Measurements from ENCODE around the gene CRB3. TPM values are rescaled to one million over a fixed set of nuclear protein-coding genes. Genes with fewer than 3 reads are reported as not detected.

Gene CRB3
- total and polyA plus RNA-seq, 8 donors: 14.9 to 78.8 (median 17.9) TPM

GRCh38 chr19:6416658-6417405, 47.2 kb upstream of the CRB3 start:
- Histone ChIP-seq H3K9me3 (no peaks in the 10 kb centered on the region), H3K36me3 (peaks cover 0 to 87% of the 10 kb centered on the region in 2 donors), H3K4me1 (peaks cover 0 to 18% of the 10 kb centered on the region in 2 donors), H3K27me3 (no peaks in the 10 kb centered on the region), H3K27ac (no peak overlapping the region), H3K4me3 (no peak overlapping the region)
- no peak for TF ChIP-seq CTCF (IDR thresholded peaks at IDR 0.05)
- ATAC-seq (no peak), DNase-seq (no peak)
- intact Hi-C loops (cut with DNase I): no loop called here

- intact Hi-C loops (cut with DNase I): no loop called here
- no peaks in the 10 kb centered on the region for H3K27me3 ChIP-seq
- no peak overlapping the region for H3K27ac ChIP-seq
- peaks cover 7 to 24% of the 10 kb centered on the region in 2 donors for H3K4me1 ChIP-seq
- ATAC-seq (peak; percentile 61), DNase-seq (peak in 1 of 4 donors; percentile 26)
- H3K9me3 ChIP-seq: no peaks in the 10 kb centered on the region
- H3K4me3 ChIP-seq: no peak overlapping the region
- peaks cover 0 to 88% of the 10 kb centered on the region in 2 donors for H3K36me3 ChIP-seq
- no peak for TF ChIP-seq CTCF (IDR thresholded peaks at IDR 0.05)
Measured at GRCh38 chr19:6417713-6418561, 46.1 kb upstream of the CRB3 start.

GRCh38 chr19:6418562-6418932, 45.5 kb upstream of the CRB3 start:
- peaks cover 10 to 24% of the 10 kb centered on the region in 2 donors for H3K4me1 ChIP-seq
- no peak for TF ChIP-seq CTCF (IDR thresholded peaks at IDR 0.05)
- DNase-seq (no peak), ATAC-seq (no peak)
- H3K36me3 ChIP-seq: peaks cover 0 to 84% of the 10 kb centered on the region in 2 donors
- no peaks in the 10 kb centered on the region for H3K27me3 ChIP-seq
- no peak overlapping the region for H3K4me3 ChIP-seq
- no peaks in the 10 kb centered on the region for H3K9me3 ChIP-seq
- no peak overlapping the region for H3K27ac ChIP-seq
- intact Hi-C loops (cut with DNase I): no loop called here

GRCh38 chr19:6421075-6422014, 42.7 kb upstream of the CRB3 start:
- ATAC-seq: no peak
- peaks cover 0 to 56% of the 10 kb centered on the region in 2 donors for H3K36me3 ChIP-seq
- H3K9me3 ChIP-seq: no peaks in the 10 kb centered on the region
- intact Hi-C loops (cut with DNase I): no loop called here
- no peaks in the 10 kb centered on the region for H3K27me3 ChIP-seq
- H3K4me1 ChIP-seq: peaks cover 10 to 32% of the 10 kb centered on the region in 2 donors
- no peak for TF ChIP-seq CTCF (IDR thresholded peaks at IDR 0.05)
- no peak overlapping the region for H3K27ac ChIP-seq
- H3K4me3 ChIP-seq: no peak overlapping the region
- DNase-seq: no peak

All from left lung (tissue), 10 donors.